ENCODE data around the gene BOLL. TPM values are rescaled to one million over a fixed set of nuclear protein-coding genes. Genes with fewer than 3 reads are reported as not detected.
"Not testable (repeated sequence)": the region's sequence is repeated elsewhere in the genome, so short reads cannot be mapped to it uniquely, and the experiment has no call there.

BOLL gene
- total RNA-seq, 4 donors from 2014 or later, result not detected

DNA sequence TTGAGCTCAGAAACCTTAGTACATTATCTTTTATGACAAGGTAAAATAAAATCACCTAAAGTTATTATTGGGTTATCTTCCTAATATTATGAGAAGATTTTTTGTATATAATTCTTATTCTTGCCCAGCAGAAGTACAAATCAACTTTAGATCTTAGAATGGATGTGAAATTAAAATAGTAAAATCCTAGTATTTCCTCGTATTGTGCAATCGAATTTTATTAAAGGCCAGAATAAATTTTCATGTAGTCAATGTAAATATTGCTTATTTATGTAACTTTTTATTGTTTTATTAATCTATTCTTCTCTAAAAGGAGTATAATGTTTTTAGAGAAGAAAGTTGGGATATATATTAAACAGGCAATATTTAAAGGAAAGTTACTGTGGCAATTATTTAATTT, 67.3 kb downstream of the BOLL start:
- WGBS, 2 donors (ENCODE audit: low coverage in 1 of 2), result 91 to 92% methylated on average over 2 of the region's 2 CpGs

DNA sequence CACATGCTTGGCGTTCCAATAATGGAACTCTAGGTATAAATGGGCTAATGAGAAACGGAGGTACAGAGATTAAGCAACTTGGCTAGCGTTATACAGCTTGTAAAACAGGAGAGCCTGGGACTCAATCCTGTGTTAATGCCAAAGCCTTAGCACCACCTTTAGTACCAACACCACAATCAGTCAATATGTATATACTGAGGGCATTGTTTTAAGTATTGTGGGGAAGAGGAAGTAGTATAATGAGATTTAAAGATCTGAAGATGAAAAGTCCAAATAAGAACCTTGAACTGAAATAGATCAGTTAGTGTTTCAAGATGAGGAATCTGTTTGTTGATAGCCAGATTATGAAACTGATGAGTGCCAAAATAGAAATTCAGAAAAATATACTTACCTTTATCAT, 71.8 kb downstream of the BOLL start:
- intact Hi-C loops (cut with DNase I; ENCODE audit: low total_unique reads), result no loop called here
- Histone ChIP-seq H3K4me1 (peaks cover 0 to 8% (median 6%) of the 10 kb centered on the region in 4 donors), H3K9me3 (no peaks in the 10 kb centered on the region), H3K36me3 (no peaks in the 10 kb centered on the region), H3K27ac (no peak overlapping the region), H3K27me3 (no peaks in the 10 kb centered on the region), H3K4me3 (no peak overlapping the region)
- WGBS, 2 donors (ENCODE audit: low coverage in 1 of 2), result 45 to 62% methylated on average over 3 of the region's 3 CpGs
- TF ChIP-seq EP300 (IDR thresholded peaks at IDR 0.05; ENCODE audit: low read depth) (no peak), POLR2A (IDR thresholded peaks at IDR 0.05) (no peak), POLR2AphosphoS5 (IDR thresholded peaks at IDR 0.05) (no peak)
- TF ChIP-seq, protein P1, sequence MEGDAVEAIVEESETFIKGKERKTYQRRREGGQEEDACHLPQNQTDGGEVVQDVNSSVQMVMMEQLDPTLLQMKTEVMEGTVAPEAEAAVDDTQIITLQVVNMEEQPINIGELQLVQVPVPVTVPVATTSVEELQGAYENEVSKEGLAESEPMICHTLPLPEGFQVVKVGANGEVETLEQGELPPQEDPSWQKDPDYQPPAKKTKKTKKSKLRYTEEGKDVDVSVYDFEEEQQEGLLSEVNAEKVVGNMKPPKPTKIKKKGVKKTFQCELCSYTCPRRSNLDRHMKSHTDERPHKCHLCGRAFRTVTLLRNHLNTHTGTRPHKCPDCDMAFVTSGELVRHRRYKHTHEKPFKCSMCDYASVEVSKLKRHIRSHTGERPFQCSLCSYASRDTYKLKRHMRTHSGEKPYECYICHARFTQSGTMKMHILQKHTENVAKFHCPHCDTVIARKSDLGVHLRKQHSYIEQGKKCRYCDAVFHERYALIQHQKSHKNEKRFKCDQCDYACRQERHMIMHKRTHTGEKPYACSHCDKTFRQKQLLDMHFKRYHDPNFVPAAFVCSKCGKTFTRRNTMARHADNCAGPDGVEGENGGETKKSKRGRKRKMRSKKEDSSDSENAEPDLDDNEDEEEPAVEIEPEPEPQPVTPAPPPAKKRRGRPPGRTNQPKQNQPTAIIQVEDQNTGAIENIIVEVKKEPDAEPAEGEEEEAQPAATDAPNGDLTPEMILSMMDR (IDR thresholded peaks at IDR 0.05), result no peak
- in situ Hi-C loops (cut with MboI; ENCODE audit: low pct_ligation_motif_present in 1 of 4, low pct_unique_long_range_greater_than_20kb in 1 of 4, low sequenced_read_pairs in 3 of 4), result no loop called here
- no peak for DNase-seq

More for the DNA sequence above, 67.3 kb downstream of the BOLL start:
- H3K27me3 ChIP-seq, result no peaks in the 10 kb centered on the region
- no peak overlapping the region for H3K4me3 ChIP-seq
- in situ Hi-C loops (cut with MboI; ENCODE audit: low pct_ligation_motif_present in 1 of 4, low pct_unique_long_range_greater_than_20kb in 1 of 4, low sequenced_read_pairs in 3 of 4) (no loop called here), intact Hi-C loops (cut with DNase I; ENCODE audit: low total_unique reads) (no loop called here)
- TF ChIP-seq POLR2AphosphoS5 (IDR thresholded peaks at IDR 0.05), result no peak
- no peak for TF ChIP-seq EP300 (IDR thresholded peaks at IDR 0.05; ENCODE audit: low read depth)
- TF ChIP-seq, protein P1 (IDR thresholded peaks at IDR 0.05), result no peak
- TF ChIP-seq POLR2A (IDR thresholded peaks at IDR 0.05), result no peak
- no peaks in the 10 kb centered on the region for H3K9me3 ChIP-seq
- no peaks in the 10 kb centered on the region for H3K36me3 ChIP-seq
- DNase-seq, result no peak
- no peak overlapping the region for H3K27ac ChIP-seq
- no peaks in the 10 kb centered on the region for H3K4me1 ChIP-seq

DNA sequence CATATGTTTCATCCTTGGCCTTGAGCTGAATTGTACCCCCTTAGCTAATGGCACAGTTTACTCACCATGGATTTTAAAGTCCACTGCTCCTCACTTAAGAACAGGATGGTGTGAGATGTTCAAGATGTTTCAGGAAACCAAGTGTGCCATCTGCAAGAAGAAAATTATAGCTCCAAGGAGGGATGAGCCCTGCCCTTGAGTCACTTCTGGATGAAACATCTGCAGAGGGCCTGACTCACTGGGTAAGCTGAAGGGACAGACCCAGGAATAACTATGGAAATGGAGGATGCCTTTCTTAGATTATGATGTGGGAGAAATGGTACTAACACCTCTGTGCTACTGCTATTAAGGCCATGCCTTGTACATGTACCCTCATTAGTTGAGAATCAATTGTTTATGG, 73.5 kb downstream of the BOLL start:
- no peaks in the 10 kb centered on the region for H3K36me3 ChIP-seq
- DNase-seq, result no peak
- peaks cover 12 to 25% (median 23%) of the 10 kb centered on the region in 4 donors for H3K4me1 ChIP-seq
- no peaks in the 10 kb centered on the region for H3K27me3 ChIP-seq
- TF ChIP-seq POLR2AphosphoS5 (IDR thresholded peaks at IDR 0.05) (no peak), POLR2A (IDR thresholded peaks at IDR 0.05) (no peak), EP300 (IDR thresholded peaks at IDR 0.05; ENCODE audit: low read depth) (no peak)
- TF ChIP-seq, protein P1 (IDR thresholded peaks at IDR 0.05), result no peak
- in situ Hi-C loops (cut with MboI; ENCODE audit: low pct_ligation_motif_present in 1 of 4, low pct_unique_long_range_greater_than_20kb in 1 of 4, low sequenced_read_pairs in 3 of 4) (no loop called here), intact Hi-C loops (cut with DNase I; ENCODE audit: low total_unique reads) (no loop called here)
- H3K27ac ChIP-seq, result no peak overlapping the region
- no peaks in the 10 kb centered on the region for H3K9me3 ChIP-seq
- H3K4me3 ChIP-seq, result no peak overlapping the region

DNA sequence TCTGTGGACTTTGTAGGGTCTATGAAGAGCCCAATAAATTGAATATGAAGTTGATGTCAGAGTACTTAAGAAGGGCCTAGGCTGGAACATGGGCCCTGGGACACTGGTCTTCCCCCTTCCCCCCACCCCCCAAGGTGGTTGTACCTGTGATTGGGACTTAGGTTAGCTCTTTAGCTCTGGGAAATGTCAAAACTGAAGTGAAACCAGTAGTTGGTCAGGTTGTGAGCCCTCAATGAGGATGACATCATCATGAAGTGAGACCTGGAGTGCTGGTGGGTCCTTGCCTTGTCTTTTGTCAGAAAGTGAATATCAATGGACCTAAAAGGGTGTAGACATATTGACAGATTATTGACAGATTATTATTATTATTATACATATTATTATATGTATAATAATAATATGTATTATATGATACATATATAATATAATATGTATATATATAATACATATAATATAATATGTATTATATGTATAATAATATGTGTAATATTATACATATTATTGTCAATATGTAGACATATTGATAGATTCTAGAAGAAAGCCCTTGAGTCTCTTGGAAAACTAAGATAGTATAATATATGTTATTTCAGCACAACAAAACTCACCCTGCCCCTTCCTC, 74.6 kb downstream of the BOLL start:
- no peak overlapping the region for H3K27ac ChIP-seq
- H3K4me3 ChIP-seq, result no peak overlapping the region
- no peaks in the 10 kb centered on the region for H3K36me3 ChIP-seq
- H3K9me3 ChIP-seq, result no peaks in the 10 kb centered on the region
- no peak for TF ChIP-seq EP300 (IDR thresholded peaks at IDR 0.05; ENCODE audit: low read depth)
- TF ChIP-seq, protein P1 (IDR thresholded peaks at IDR 0.05), result no peak
- no peak for TF ChIP-seq POLR2AphosphoS5 (IDR thresholded peaks at IDR 0.05)
- TF ChIP-seq POLR2A (IDR thresholded peaks at IDR 0.05), result no peak
- intact Hi-C loops (cut with DNase I; ENCODE audit: low total_unique reads), result no loop called here
- H3K27me3 ChIP-seq, result no peaks in the 10 kb centered on the region
- peaks cover 20 to 31% (median 26%) of the 10 kb centered on the region in 4 donors for H3K4me1 ChIP-seq
- no peak for DNase-seq
- in situ Hi-C loops (cut with MboI; ENCODE audit: low pct_ligation_motif_present in 1 of 4, low pct_unique_long_range_greater_than_20kb in 1 of 4, low sequenced_read_pairs in 3 of 4), result no loop called here

DNA sequence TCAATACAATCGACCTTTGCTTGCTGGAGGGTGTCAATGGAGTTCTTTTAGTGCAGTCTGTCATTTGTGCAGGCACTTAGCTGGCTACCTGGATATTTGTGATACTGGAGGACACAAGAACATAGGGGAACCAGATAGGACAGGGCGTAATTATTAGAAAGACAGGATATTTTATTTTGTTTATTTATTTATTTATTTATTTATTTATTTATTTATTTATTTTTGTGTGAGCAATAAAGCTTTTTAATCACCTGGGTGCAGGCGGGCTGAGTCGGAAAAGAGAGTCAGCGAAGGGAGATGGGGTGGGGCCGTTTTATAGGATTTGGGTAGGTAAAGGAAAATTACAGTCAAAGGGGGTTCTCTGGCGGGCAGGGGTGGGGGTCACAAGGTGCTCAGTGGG, 76.0 kb downstream of the BOLL start:
- DNase-seq; intact Hi-C loops (cut with DNase I; ENCODE audit: low total_unique reads); H3K36me3 ChIP-seq; H3K27ac ChIP-seq; H3K4me3 ChIP-seq; H3K9me3 ChIP-seq; H3K27me3 ChIP-seq; in situ Hi-C loops (cut with MboI; ENCODE audit: low pct_ligation_motif_present in 1 of 4, low pct_unique_long_range_greater_than_20kb in 1 of 4, low sequenced_read_pairs in 3 of 4): not testable (repeated sequence)
- 83 to 91% methylated on average over 7 of the region's 7 CpGs for WGBS, 2 donors (ENCODE audit: low coverage in 1 of 2)
- peaks cover 26 to 36% (median 27%) of the 10 kb centered on the region in 4 donors for H3K4me1 ChIP-seq

Data from transverse colon (tissue), 4 donors.